T-helper 1 cell treated with Interleukin-12 subunit alpha and Interleukin-12 subunit beta and Interleukin-4 antibody, amounts not matched to agents 30 ng/mL and 1 ng/mL, for 36 hours (primary cell): Measurements from ENCODE around the gene KNCN. TPM values are rescaled to one million over a fixed set of nuclear protein-coding genes. Genes with fewer than 3 reads are reported as not detected.

Source experiments
- intact Hi-C: fragments of 100-400 bp; cut with micrococcal nuclease; formaldehyde crosslinking; loops from one replicate; pipeline ENCODE4 v1.15.1; 2024
- total RNA-seq: library from RNA; stranded (reverse); gene quantifications from 2 replicates; pipeline ENCODE4 v1.2.3, GENCODE V29; 2022

KNCN gene
- total RNA-seq, 1 donor from 2014 or later: not detected

- intact Hi-C loops: no loop called here
Measured at GRCh38 chr1:46569884-46570725, 18.7 kb upstream of the KNCN start.

GRCh38 chr1:46569116-46569515, 17.7 kb upstream of the KNCN start:
- intact Hi-C loops: no loop called here

- intact Hi-C loops: no loop called here
Measured at GRCh38 chr1:46568461-46568891, 17.0 kb upstream of the KNCN start.

GRCh38 chr1:46563341-46563740, 11.9 kb upstream of the KNCN start:
- intact Hi-C loops: no loop called here

GRCh38 chr1:46562498-46562897, 11.1 kb upstream of the KNCN start:
- intact Hi-C loops: no loop called here

GRCh38 chr1:46558966-46559365, 7.5 kb upstream of the KNCN start:
- intact Hi-C loops: no loop called here

- intact Hi-C loops: no loop called here
Measured at GRCh38 chr1:46558141-46558963, 6.9 kb upstream of the KNCN start.

- intact Hi-C loops: no loop called here
Measured at GRCh38 chr1:46557403-46557802, 6.0 kb upstream of the KNCN start.

- intact Hi-C loops: no loop called here
Measured at GRCh38 chr1:46556822-46557221, 5.4 kb upstream of the KNCN start.

- intact Hi-C loops: no loop called here
Measured at GRCh38 chr1:46555826-46556619, 4.6 kb upstream of the KNCN start.

- intact Hi-C loops: no loop called here
Measured at GRCh38 chr1:46554597-46555381, 3.3 kb upstream of the KNCN start.

GRCh38 chr1:46554236-46554596, 2.8 kb upstream of the KNCN start:
- intact Hi-C loops: no loop called here

GRCh38 chr1:46553506-46553905, 2.1 kb upstream of the KNCN start:
- intact Hi-C loops: no loop called here

- intact Hi-C loops: no loop called here
Measured at GRCh38 chr1:46552357-46553237, 1.1 kb upstream of the KNCN start.

GRCh38 chr1:46550751-46551231, 656 bp downstream of the KNCN start:
- intact Hi-C loops: no loop called here

GRCh38 chr1:46549697-46550681, 1.5 kb downstream of the KNCN start:
- intact Hi-C loops: loop anchor here (5.0 kb wide), 2 partner anchors 32 to 52 kb away; partner anchors contain the start of gene MKNK1

GRCh38 chr1:46547481-46548383, 3.7 kb downstream of the KNCN start:
- intact Hi-C loops: loop anchor here (1.0 to 5.0 kb wide), 5 partner anchors 19 to 178 kb away; partner anchors contain the start of gene MKNK1
